K562 (cell line): ENCODE data around the gene NCAPD2. TPM values are rescaled to one million over a fixed set of nuclear protein-coding genes. Genes with fewer than 3 reads are reported as not detected.

Experiments
- COPS2 ChIP-seq: fragments of 450-650 bp; conservative IDR thresholded peaks from 2 replicates; pipeline ENCODE4 v1.6.1; 2016; ENCODE audit warnings: mild to moderate bottlenecking, moderate library complexity
- EZH2 ChIP-seq: IDR thresholded peaks from 2 replicates; pipeline ENCODE4 v1.6.1; 2012; ENCODE audit warnings: low read depth, mild to moderate bottlenecking, inconsistent platforms, low read length, borderline replicate concordance
- FOXJ2 ChIP-seq: fragments of 200-800 bp; sonication (Bioruptor generic); IDR thresholded peaks from 2 replicates; pipeline ENCODE4 v1.6.1; 2016; ENCODE audit warnings: missing genetic modification characterization, missing compliant biosample characterization
- GTF2B ChIP-seq: IDR thresholded peaks from 2 replicates; pipeline ENCODE4 v1.6.1; 2011; ENCODE audit not compliant: insufficient read length; ENCODE audit errors: extremely low read depth
- HDAC3 ChIP-seq: fragments of 450-650 bp; IDR thresholded peaks from 2 replicates; pipeline ENCODE4 v1.6.1; 2018; ENCODE audit warnings: borderline replicate concordance, mild to moderate bottlenecking, moderate library complexity; ENCODE audit not compliant: partially characterized antibody
- MAFF ChIP-seq: IDR thresholded peaks from 2 replicates; pipeline ENCODE4 v1.6.1; 2012; ENCODE audit warnings: low read length, improper control_type of control experiment
- NFRKB ChIP-seq: fragments of 450-650 bp; IDR thresholded peaks from 2 replicates; pipeline ENCODE4 v1.6.1; 2016; ENCODE audit warnings: low read depth
- PREB ChIP-seq: sonication (generic); formaldehyde crosslinking; IDR thresholded peaks from 2 replicates; pipeline ENCODE4 v1.8.1; 2023; ENCODE audit warnings: mild to moderate bottlenecking, missing genetic modification reagents
- PTRF ChIP-seq: fragments of 450-650 bp; IDR thresholded peaks from 2 replicates; pipeline ENCODE4 v1.6.1; 2016; ENCODE audit warnings: mild to moderate bottlenecking, missing genetic modification characterization, missing compliant biosample characterization
- PURB ChIP-seq: sonication (generic); formaldehyde crosslinking; IDR thresholded peaks from 2 replicates; pipeline ENCODE4 v1.9.0; 2021; ENCODE audit warnings: low read depth, mild to moderate bottlenecking, missing genetic modification reagents
- SIN3B ChIP-seq: fragments of 450-650 bp; IDR thresholded peaks from 2 replicates; pipeline ENCODE4 v1.6.1; 2017; ENCODE audit warnings: low read depth, mild to moderate bottlenecking, moderate library complexity
- SMAD2 ChIP-seq: fragments of 150-350 bp; IDR thresholded peaks from 2 replicates; pipeline ENCODE4 v1.6.1; 2014; ENCODE audit warnings: low read depth, mild to moderate bottlenecking, low read length
- SMAD4 ChIP-seq: fragments of 250-450 bp; sonication (Bioruptor Pico); conservative IDR thresholded peaks from 2 replicates; pipeline ENCODE4 v1.8.0; 2021; ENCODE audit warnings: inconsistent platforms, mild to moderate bottlenecking, moderate library complexity
- SRF ChIP-seq, 2 experiments: fragments of 250-450, 450-650 bp in 1 of 2; sonication (Bioruptor Pico) in 1 of 2; sonication (generic) in 1 of 2; formaldehyde crosslinking; IDR thresholded peaks; 2 replicates each; pipeline versions ENCODE4 v1.5.0 to v1.5.1; 2020 to 2022; ENCODE audit warnings: mild to moderate bottlenecking in 1 of 2, missing genetic modification reagents in 1 of 2
- TCF7 ChIP-seq: sonication (generic); IDR thresholded peaks from 2 replicates; pipeline ENCODE4 v1.6.1; 2016; ENCODE audit warnings: antibody characterized with exemption, borderline replicate concordance
- TEAD1 ChIP-seq, 2 experiments: fragments of 450-650 bp in 1 of 2; sonication (generic) in 1 of 2; formaldehyde crosslinking; IDR thresholded peaks; 2 replicates each; pipeline versions ENCODE4 v1.4.0 to v1.8.0; 2020 to 2022; ENCODE audit warnings: mild to moderate bottlenecking in 2 of 2, missing genetic modification reagents in 1 of 2
- ZNF143 ChIP-seq: sonication (generic); formaldehyde crosslinking; IDR thresholded peaks from 2 replicates; pipeline ENCODE4 v1.9.0; 2022; ENCODE audit warnings: mild to moderate bottlenecking, missing genetic modification reagents
- ZNF583 ChIP-seq: fragments of 250-450 bp; sonication (Bioruptor Pico); IDR thresholded peaks from 2 replicates; pipeline ENCODE4 v1.4.0; 2020
- ZNF780A ChIP-seq: fragments of 250-450 bp; sonication (Bioruptor Pico); IDR thresholded peaks from 2 replicates; pipeline ENCODE4 v1.5.0; 2021; ENCODE audit warnings: mild to moderate bottlenecking
- polyA plus RNA-seq, 8 experiments: library from polyadenylated mRNA; depleted of rRNA in 4 of 8; stranded (reverse) in 5 of 8; unstranded in 3 of 8; fragments of >200 nt; fragmentation: Nextera tagmentation in 2 of 8; fragmentation: Illumina TruSeq in 1 of 8; extraction: Ambion mirVana in 2 of 8; extraction: Trizol in 1 of 8; gene quantifications; 2 replicates each; pipeline versions ENCODE4 v1.2.1 to v1.2.3, GENCODE V29; 2011 to 2014; ENCODE audit warnings: inconsistent platforms in 1 of 8, missing spikeins in 1 of 8
- total RNA-seq, 7 experiments: library from RNA; depleted of rRNA in 6 of 7; stranded (reverse); fragments of >200 nt in 6 of 7; fragmentation: Illumina TruSeq in 2 of 7; extraction: Trizol in 2 of 7; gene quantifications; 2 replicates each; pipeline versions ENCODE4 v1.2.1 to v1.2.3, GENCODE V29; 2011 to 2021; ENCODE audit warnings: low replicate concordance in 1 of 7
- TF ChIP-seq, protein P1 (sequence below): sonication (generic); formaldehyde crosslinking; IDR thresholded peaks from 2 replicates; pipeline ENCODE4 v1.8.1; 2023; ENCODE audit warnings: missing genetic modification reagents, mild to moderate bottlenecking, borderline replicate concordance
- TF ChIP-seq, protein P2 (sequence below), 2 experiments: fragments of 450-650 bp in 1 of 2; sonication (generic) in 1 of 2; formaldehyde crosslinking in 1 of 2; IDR thresholded peaks in 1 of 2; conservative IDR thresholded peaks in 1 of 2; 2 replicates each; pipeline versions ENCODE4 v1.6.1 to v1.8.1; 2016 to 2023; ENCODE audit warnings: mild to moderate bottlenecking in 2 of 2, moderate library complexity in 2 of 2, inconsistent platforms in 1 of 2, missing genetic modification reagents in 1 of 2

NCAPD2 gene
- total and polyA plus RNA-seq, 9 of the 15 experiments (the other 6 are each of a cell fraction or from before 2014, with no cell fraction given) = 16.9 to 93.7 (median 68.3) TPM

GRCh38 chr12:6492838-6493496 lies 935 bp upstream of the NCAPD2 start, which contains the start of gene MRPL51 (continued):
- TF ChIP-seq PURB (CRISPR knock-in tag) (no peak), GTF2B (no peak), MAFF (no peak), COPS2 (no peak), PREB (CRISPR knock-in tag) (0 out of 2 replicates have a peak, but pooled peaks have one; percentile 21), FOXJ2 (no peak), NFRKB (peak; percentile 52; the same call in 1 of the 2 replicates), ZNF143 (CRISPR knock-in tag) (no peak), SRF (CRISPR knock-in tag; IDR thresholded peaks at IDR 0.05) (peak in 1 of 2 experiments; percentile 41; a peak in 1 of 4 replicates), ZNF780A (CRISPR knock-in tag) (no peak), SIN3B (peak; percentile 85), PTRF (tag) (no peak), TEAD1 (CRISPR knock-in tag; IDR thresholded peaks at IDR 0.05) (no peak), SMAD2 (no peak), SMAD4 (no peak), ZNF583 (CRISPR knock-in tag) (no peak), HDAC3 (no peak), TCF7 (no peak), EZH2 (no peak)
- TF ChIP-seq, protein P1, sequence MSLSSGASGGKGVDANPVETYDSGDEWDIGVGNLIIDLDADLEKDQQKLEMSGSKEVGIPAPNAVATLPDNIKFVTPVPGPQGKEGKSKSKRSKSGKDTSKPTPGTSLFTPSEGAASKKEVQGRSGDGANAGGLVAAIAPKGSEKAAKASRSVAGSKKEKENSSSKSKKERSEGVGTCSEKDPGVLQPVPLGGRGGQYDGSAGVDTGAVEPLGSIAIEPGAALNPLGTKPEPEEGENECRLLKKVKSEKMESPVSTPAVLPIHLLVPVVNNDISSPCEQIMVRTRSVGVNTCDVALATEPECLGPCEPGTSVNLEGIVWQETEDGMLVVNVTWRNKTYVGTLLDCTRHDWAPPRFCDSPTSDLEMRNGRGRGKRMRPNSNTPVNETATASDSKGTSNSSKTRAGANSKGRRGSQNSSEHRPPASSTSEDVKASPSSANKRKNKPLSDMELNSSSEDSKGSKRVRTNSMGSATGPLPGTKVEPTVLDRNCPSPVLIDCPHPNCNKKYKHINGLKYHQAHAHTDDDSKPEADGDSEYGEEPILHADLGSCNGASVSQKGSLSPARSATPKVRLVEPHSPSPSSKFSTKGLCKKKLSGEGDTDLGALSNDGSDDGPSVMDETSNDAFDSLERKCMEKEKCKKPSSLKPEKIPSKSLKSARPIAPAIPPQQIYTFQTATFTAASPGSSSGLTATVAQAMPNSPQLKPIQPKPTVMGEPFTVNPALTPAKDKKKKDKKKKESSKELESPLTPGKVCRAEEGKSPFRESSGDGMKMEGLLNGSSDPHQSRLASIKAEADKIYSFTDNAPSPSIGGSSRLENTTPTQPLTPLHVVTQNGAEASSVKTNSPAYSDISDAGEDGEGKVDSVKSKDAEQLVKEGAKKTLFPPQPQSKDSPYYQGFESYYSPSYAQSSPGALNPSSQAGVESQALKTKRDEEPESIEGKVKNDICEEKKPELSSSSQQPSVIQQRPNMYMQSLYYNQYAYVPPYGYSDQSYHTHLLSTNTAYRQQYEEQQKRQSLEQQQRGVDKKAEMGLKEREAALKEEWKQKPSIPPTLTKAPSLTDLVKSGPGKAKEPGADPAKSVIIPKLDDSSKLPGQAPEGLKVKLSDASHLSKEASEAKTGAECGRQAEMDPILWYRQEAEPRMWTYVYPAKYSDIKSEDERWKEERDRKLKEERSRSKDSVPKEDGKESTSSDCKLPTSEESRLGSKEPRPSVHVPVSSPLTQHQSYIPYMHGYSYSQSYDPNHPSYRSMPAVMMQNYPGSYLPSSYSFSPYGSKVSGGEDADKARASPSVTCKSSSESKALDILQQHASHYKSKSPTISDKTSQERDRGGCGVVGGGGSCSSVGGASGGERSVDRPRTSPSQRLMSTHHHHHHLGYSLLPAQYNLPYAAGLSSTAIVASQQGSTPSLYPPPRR = no peak
- TF ChIP-seq, protein P2, sequence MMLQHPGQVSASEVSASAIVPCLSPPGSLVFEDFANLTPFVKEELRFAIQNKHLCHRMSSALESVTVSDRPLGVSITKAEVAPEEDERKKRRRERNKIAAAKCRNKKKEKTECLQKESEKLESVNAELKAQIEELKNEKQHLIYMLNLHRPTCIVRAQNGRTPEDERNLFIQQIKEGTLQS (IDR thresholded peaks at IDR 0.05) = no peak
- TF ChIP-seq, protein P2 (CRISPR knock-in tag; conservative IDR thresholded peaks at IDR 0.05) = no peak
